Measurements from ENCODE around the gene SFN.

DNA sequence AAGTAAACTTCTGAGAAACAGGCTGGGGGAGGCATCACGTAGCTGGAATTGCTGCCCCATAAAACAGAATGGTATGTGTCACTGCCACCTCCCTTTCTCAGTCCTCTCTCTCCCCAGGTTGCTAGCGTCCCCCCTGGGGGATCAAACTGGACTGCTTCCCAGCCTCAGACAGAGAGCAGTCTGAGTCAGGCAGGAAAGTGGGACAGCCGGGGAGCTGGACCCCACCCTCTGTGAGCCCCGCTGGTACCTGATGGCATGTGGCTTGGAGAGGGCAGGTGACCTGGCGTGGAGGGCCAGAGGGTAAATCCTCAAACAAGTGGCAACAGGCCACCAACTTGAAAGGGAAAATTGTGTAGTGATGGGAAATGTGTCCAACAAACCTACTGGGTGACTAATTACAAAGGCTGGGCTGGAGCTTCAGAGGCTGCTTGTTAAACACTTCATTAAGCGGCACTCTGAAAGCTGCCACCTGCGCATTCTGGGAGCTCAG is 1.0 kb upstream of the SFN start:
- TF ChIP-seq POLR2A (IDR thresholded peaks at IDR 0.05) (no peak), EP300 (IDR thresholded peaks at IDR 0.05) (no peak)
- TF ChIP-seq, protein P1, sequence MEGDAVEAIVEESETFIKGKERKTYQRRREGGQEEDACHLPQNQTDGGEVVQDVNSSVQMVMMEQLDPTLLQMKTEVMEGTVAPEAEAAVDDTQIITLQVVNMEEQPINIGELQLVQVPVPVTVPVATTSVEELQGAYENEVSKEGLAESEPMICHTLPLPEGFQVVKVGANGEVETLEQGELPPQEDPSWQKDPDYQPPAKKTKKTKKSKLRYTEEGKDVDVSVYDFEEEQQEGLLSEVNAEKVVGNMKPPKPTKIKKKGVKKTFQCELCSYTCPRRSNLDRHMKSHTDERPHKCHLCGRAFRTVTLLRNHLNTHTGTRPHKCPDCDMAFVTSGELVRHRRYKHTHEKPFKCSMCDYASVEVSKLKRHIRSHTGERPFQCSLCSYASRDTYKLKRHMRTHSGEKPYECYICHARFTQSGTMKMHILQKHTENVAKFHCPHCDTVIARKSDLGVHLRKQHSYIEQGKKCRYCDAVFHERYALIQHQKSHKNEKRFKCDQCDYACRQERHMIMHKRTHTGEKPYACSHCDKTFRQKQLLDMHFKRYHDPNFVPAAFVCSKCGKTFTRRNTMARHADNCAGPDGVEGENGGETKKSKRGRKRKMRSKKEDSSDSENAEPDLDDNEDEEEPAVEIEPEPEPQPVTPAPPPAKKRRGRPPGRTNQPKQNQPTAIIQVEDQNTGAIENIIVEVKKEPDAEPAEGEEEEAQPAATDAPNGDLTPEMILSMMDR (IDR thresholded peaks at IDR 0.05), result no peak
